GM20431 (cell line): ENCODE results near the gene CABLES1.

Experiments
- in situ Hi-C: fragments of 300-500 bp; cut with MseI, MboI; formaldehyde crosslinking; loops from one replicate; pipeline ENCODE4 v1.15.0; 2020; ENCODE audit warnings: low sequenced_read_pairs; ENCODE audit not compliant: unreplicated experiment

The CABLES1 gene

GRCh38 chr18:23189099-23189498 is 53.8 kb downstream of the CABLES1 start:
- in situ Hi-C loops, result no loop called here

- in situ Hi-C loops, result no loop called here
Measured at GRCh38 chr18:23189768-23190661, 54.7 kb downstream of the CABLES1 start.

GRCh38 chr18:23191232-23191631 is 55.9 kb downstream of the CABLES1 start:
- in situ Hi-C loops, result no loop called here

- in situ Hi-C loops, result no loop called here
Measured at GRCh38 chr18:23193742-23194141, 58.5 kb downstream of the CABLES1 start.

- in situ Hi-C loops, result no loop called here
Measured at GRCh38 chr18:23194155-23194996, 59.1 kb downstream of the CABLES1 start.

GRCh38 chr18:23194997-23195957 is 60.0 kb downstream of the CABLES1 start:
- in situ Hi-C loops, result no loop called here

GRCh38 chr18:23196119-23197007 is 61.1 kb downstream of the CABLES1 start:
- in situ Hi-C loops, result no loop called here

- in situ Hi-C loops, result no loop called here
Measured at GRCh38 chr18:23198217-23198845, 63.0 kb downstream of the CABLES1 start.

- in situ Hi-C loops, result no loop called here
Measured at GRCh38 chr18:23200756-23201155, 65.5 kb downstream of the CABLES1 start.

GRCh38 chr18:23201741-23202140 is 66.5 kb downstream of the CABLES1 start:
- in situ Hi-C loops, result no loop called here

- in situ Hi-C loops, result no loop called here
Measured at GRCh38 chr18:23203891-23204432, 68.7 kb downstream of the CABLES1 start.

- in situ Hi-C loops, result no loop called here
Measured at GRCh38 chr18:23204589-23205235, 69.4 kb downstream of the CABLES1 start.

GRCh38 chr18:23205980-23206379 is 70.7 kb downstream of the CABLES1 start:
- in situ Hi-C loops, result no loop called here

- in situ Hi-C loops, result no loop called here
Measured at GRCh38 chr18:23207191-23207955, 72.1 kb downstream of the CABLES1 start.

GRCh38 chr18:23207994-23208393 is 72.7 kb downstream of the CABLES1 start:
- in situ Hi-C loops, result no loop called here

GRCh38 chr18:23208600-23208999 is 73.3 kb downstream of the CABLES1 start:
- in situ Hi-C loops, result no loop called here

- in situ Hi-C loops, result no loop called here
Measured at GRCh38 chr18:23209031-23209430, 73.7 kb downstream of the CABLES1 start.
